Measurements from ENCODE around the gene CLEC2D. TPM values are rescaled to one million over a fixed set of nuclear protein-coding genes. Genes with fewer than 3 reads are reported as not detected.

The CLEC2D gene, protein sequence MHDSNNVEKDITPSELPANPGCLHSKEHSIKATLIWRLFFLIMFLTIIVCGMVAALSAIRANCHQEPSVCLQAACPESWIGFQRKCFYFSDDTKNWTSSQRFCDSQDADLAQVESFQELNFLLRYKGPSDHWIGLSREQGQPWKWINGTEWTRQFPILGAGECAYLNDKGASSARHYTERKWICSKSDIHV
- 0.53 and 7.8 TPM in 2 replicates for total RNA-seq

GRCh38 chr12:9669534-9669933 is at the start of gene CLEC2D:
CLEC2D (plus strand) TSS chr12:9669713; CDS start chr12:9669735, 22 bp downstream.

GRCh38 chr12:9732921-9733461 is 63.5 kb downstream of the CLEC2D start, which contains the start of gene CLECL1:
CLECL1 (minus strand) TSS chr12:9733097.

Other genes starting within 250 kb of the CLEC2D start
- not detected in 2 replicates for gene KLRB1, start 61.8 kb upstream of the CLEC2D start, total RNA-seq
- gene CLECL1, start 63.4 kb downstream of the CLEC2D start, total RNA-seq = not detected in 2 replicates
- 2.3 and 2.6 TPM in 2 replicates for gene CD69, start 91.2 kb downstream of the CLEC2D start, total RNA-seq
- gene KLRF1, start 157.8 kb downstream of the CLEC2D start, total RNA-seq = 0.35 TPM in 1 of 2 replicates, not detected in the other
- 13.8 and 17.4 TPM in 2 replicates for gene CLEC2B, start 199.6 kb downstream of the CLEC2D start, total RNA-seq
- gene KLRF2, start 211.8 kb downstream of the CLEC2D start, total RNA-seq = not detected in 2 replicates